Measurements from ENCODE around the gene RPLP2.

The RPLP2 gene

GRCh38 chr11:821512-822371 lies 12.0 kb downstream of the RPLP2 start:
- no peak for DNase-seq (ENCODE audit: low read depth, low spot score)
- peak overlapping the region; percentile 92 for H3K27ac ChIP-seq

GRCh38 chr11:823441-824291 lies 13.9 kb downstream of the RPLP2 start:
- DNase-seq (ENCODE audit: low read depth, low spot score) = no peak

DNA sequence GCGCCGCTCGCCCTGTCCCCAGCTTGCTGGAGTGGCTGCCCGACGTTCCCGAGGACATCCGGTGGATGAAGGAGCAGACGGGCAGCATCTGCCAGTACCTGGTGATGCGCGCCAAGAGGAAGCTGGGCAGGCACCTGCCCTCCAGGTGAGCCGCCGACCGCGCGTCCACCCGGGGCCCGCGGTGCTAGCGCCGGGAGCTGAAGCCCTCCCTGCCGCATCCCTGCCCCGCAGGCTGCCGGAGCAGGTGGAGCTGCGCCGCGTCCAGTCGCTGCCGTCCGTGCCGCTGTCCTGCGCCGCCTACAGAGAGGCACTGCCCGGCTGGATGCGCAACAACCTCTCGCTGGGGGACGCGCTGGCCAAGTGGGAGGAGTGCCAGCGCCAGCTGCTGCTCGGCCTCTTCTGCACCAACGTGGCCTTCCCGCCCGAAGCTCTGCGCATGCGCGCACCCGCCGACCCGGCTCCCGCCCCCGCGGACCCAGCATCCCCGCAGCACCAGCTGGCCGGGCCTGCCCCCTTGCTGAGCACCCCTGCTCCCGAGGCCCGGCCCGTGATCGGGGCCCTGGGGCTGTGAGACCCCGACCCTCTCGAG lies 14.6 kb downstream of the RPLP2 start:
- no peak for DNase-seq (ENCODE audit: low read depth, low spot score)
- no peak overlapping the region for H3K27ac ChIP-seq

More at GRCh38 chr11:823441-824291, 13.9 kb downstream of the RPLP2 start:
- H3K27ac ChIP-seq = no peak overlapping the region

DNA sequence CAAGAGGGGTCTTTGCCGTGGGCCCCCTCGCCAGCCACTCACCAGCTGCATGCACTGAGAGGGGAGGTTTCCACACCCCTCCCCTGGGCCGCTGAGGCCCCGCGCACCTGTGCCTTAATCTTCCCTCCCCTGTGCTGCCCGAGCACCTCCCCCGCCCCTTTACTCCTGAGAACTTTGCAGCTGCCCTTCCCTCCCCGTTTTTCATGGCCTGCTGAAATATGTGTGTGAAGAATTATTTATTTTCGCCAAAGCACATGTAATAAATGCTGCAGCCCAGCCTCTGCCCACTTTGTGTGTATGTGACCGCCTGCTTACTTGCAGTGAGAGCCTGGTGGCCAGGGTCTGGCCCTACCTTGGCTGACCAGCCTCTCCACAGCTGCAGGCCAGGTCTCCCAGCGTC lies 15.2 kb downstream of the RPLP2 start:
- DNase-seq (ENCODE audit: low read depth, low spot score) = no peak
- H3K27ac ChIP-seq = no peak overlapping the region

DNA sequence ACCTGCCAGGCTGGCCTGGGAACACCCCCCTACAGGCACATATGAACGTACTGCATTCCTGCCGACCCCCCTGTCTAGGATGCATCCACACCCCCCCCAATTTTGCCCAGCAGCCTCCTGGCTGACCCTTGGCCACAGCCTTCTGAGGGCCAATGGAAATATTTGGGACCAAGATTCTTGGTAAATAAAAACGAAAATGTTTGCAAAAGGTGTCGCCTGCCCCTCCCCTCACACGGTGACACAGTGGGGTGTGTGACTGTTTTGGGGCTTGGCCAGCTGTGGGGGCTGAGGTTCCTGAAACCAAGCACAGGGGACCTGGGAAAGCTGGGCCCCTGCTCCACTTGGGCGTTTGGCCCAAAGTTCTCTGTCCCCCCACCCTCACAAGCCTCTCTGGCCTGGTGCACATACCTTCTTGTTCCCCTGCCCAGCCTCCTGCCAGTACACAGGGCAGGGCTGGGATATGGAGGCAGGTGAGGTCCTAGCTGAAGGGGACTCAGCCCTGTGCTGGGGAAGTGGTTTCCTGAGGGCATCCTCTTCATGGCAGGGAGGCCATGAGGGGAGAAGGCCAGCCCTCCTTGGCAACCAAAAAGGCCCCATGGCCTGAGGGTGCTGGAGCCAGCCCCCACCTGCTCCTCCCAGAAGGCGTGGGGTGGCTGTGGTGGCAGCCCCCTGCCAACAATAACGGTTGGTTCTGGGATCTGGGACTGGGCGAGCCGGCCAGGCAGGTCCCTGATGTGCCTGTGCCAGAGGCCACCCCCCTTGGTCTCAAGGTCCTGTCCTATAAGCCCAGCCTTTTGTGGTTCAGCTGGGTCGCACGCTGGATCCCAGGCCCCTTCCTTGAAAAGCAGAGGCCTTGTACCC lies 15.8 kb downstream of the RPLP2 start:
- no peak for DNase-seq (ENCODE audit: low read depth, low spot score)

DNA sequence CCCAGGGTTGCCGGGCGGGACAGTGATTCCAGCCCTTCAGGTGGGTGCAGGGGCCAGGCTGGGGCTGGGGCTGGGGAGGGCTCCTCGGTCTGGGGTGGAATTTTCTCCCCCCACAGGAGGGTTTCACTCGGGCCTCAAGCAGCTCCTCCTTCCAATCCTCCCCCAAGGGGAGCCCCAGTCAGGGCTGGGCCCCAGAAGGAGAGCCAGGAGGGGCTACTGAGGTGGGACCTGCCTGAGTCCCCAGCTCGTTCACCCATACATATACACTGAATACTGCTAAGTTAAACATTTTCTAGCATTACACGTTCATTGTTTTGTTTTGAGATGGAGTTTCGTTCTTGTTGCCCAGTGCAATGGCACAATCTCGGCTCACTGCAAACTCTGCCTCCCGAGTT lies 16.5 kb downstream of the RPLP2 start:
- DNase-seq (ENCODE audit: low read depth, low spot score) = no peak
- H3K27ac ChIP-seq = no peak overlapping the region

More for the DNA sequence above, 15.8 kb downstream of the RPLP2 start:
- no peak overlapping the region for H3K27ac ChIP-seq

DNA sequence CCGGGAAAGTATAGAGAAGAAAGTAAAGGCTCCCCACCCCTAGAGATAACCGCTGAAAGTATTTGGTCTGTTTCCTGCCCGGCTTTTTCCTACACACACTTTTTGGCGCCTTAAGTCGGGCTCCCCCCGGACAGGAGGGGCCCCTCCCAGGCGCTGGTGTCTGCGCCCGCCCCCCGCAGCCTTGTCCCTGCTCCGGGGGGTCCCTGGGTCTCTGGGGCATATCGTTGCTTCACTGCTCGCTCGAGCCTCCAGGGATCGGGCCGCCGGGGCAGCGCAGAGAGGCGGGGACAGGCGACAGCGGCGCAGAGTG lies 17.0 kb downstream of the RPLP2 start:
- DNase-seq (ENCODE audit: low read depth, low spot score) = no peak
- H3K27ac ChIP-seq = no peak overlapping the region

GRCh38 chr11:827146-827896 lies 17.6 kb downstream of the RPLP2 start:
- no peak overlapping the region for H3K27ac ChIP-seq
- no peak for DNase-seq (ENCODE audit: low read depth, low spot score)

GRCh38 chr11:827897-828192 lies 18.1 kb downstream of the RPLP2 start, which contains the start of gene CRACR2B:
Gene CRACR2B, plus strand, starts transcription at chr11:827919. Its CDS starts 689 bp downstream, at chr11:828608.
- no peak within 1 kb of the TSS for H3K27ac ChIP-seq
- DNase-seq (ENCODE audit: low read depth, low spot score) = no peak

DNA sequence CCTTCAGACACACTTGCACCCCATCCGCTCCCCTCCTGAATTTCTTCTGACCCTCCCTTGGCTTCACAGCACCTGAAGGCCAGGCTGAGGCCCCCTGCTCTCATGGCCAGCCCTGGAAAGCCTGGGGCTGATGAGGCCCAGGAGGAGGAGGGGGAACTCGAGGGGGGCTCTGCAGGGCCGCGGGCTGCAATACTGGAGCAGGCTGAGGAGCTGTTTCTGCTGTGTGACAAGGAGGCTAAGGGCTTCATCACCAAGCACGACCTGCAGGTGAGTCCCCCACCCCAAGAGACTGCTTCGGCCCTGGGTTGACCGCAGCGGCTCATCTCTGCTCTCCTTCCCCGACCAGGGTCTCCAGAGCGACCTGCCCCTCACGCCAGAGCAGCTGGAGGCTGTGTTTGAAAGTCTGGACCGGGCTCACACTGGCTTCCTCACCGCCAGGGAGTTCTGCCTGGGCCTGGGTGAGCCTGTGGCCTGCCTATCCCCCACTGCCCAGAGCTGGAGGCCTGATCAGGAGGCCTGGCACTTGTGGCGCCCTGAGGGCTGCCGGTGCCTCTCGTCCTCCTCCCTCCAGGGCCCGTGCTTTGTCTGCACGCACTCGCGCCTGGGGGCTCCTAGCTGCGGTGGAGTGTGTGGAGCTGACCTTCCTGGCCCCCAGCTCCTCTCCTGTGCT lies 18.9 kb downstream of the RPLP2 start:
- H3K27ac ChIP-seq = no peak overlapping the region
- DNase-seq (ENCODE audit: low read depth, low spot score) = no peak

DNA sequence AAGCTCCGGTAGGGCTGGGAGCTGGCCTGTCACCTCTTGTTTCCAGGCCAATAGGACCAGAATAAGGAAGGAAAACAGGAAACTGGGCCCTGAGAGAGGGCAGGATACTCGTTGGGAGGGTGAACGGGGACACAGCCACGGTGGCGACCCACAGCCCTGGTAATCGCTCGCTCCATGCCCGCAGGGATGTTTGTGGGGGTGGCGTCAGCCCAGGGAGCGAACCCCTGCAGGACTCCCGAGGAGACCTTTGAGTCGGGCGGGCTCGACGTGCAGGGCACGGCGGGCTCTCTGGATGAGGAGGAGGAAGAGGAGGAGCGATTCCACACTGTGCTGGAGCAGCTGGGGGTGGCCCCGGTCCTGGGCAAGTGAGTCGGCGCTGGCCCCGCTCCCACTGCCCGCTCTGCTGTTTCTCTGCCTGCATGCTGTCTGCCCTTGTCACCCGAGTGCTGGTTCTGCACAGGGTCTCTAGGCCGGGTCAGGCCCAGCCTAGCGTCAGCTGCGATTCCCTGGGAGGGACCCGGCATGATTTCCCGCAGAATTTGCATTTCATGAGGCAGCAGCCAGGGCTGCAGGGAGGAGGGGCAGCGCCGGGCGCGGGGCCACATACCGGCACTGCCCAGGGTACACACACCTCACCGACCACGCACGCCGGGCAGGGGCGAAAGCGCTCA lies 19.5 kb downstream of the RPLP2 start:
- DNase-seq (ENCODE audit: low read depth, low spot score) = no peak
- H3K27ac ChIP-seq = no peak overlapping the region

DNA sequence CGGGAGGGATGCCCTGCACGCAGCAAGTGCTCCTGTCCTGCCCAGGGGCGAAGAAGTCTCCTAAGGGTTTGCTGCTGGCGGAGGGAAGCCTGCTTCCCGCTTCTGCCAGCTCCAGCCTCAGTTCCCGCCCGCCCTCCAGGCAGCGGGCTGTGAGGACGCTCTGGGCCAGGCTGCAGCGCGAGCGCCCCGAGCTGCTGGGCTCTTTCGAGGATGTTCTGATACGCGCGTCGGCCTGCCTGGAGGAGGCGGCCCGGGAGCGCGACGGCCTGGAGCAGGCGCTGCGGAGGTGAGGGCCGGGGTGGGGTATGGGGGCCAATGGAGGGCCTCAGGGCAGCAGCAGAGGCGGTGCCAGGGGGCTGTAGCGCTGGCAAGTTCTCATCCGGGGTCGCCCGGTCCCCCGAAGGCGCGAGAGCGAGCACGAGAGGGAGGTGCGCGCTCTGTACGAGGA lies 20.1 kb downstream of the RPLP2 start:
- no peak overlapping the region for H3K27ac ChIP-seq
- DNase-seq (ENCODE audit: low read depth, low spot score) = no peak

DNA sequence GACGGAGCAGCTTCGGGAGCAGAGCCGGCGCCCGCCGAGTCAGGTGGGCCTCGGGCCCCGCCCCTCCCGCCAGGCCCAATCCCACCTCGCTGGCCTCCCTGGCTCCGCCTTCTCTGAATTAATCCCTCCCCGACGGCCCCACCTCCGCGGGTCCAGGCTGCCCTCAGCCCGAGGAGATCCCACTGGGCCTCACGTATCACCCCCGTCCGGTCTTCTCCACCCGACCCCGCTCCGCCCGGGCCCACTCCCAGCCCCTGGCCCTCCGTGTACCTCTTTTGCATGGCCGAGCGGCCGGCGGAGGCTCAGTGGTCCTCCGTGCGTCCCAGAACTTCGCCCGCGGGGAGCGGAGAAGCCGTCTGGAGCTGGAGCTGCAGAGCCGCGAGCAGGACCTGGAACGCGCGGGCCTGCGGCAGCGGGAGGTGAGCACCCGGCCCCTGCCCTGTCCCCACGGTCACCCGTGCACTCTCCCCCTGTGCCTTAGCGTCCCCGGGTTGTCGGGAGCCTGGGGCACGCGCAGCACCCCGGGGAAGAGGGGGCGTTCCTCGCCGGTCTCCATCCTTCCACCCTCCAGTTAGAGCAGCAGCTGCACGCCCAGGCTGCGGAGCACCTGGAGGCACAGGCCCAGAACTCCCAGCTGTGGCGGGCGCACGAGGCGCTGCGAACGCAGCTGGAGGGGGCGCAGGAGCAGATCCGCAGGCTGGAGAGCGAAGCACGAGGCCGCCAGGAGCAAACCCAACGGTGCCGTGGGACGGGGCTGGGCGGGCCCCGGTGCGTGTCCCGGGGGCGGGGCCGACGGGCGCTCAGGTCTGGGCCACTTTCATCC lies 20.7 kb downstream of the RPLP2 start:
- no peak for DNase-seq (ENCODE audit: low read depth, low spot score)
- H3K27ac ChIP-seq = no peak overlapping the region

DNA sequence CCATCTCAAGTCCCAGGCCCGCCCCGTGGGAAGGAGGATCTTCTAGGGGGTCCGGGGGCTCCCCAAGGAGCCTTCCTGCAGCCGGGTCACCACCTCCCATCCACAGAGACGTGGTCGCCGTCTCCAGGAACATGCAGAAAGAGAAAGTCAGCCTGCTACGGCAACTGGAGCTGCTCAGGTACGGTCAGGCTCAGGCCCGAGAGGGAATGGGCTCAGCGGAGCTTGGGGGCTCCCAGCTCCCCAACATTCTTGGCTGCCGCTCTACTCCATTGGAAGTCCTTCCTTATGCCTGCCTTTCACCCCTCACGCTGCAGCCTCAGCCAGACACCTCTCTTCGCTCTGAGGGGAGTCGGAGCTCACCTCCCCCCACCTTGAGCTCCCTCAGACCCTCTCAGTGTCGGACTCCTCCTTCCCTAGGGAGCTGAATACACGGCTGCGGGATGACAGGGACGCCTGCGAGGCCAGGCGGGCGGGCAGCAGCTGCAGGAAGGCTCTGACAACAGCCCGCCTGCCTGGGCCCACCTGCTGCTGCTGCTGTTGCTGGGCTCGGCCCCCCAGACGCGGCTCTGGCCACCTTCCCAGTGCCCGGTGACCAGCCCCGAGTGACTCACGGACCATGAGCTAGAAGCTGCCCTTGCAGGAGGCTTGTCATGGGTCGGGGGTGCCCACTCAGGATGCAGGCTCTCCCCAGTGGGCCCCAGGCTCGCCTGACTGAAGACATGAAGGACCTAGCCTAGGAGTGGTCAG lies 21.5 kb downstream of the RPLP2 start:
- no peak for DNase-seq (ENCODE audit: low read depth, low spot score)

DNA sequence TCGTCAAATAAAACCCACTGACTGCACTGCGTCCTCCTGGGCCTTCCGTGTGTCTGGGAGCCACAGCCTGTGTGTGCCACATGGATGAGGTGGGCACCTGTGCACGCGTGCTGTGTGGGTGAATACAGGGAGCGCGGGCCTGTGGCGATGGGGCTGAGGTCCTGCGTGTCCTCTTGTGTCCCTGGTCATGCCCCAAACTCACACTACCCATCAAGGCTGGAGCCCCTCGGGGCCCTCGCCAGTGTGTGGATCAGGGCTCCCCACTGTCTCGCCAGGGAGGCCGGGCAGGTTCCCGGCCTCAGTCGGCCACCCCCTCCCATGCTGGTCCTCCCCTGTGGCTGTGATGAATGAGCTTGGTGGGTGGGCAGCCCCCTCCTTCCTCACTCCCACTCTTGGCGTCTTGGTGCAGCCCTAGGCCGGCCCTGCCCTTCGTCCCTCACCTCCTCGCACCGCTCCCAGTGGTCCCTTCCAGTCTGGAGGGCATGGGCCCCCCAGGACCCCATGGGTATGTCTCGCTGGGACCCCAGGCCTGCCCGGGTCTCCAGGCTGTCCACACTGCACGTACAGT lies 22.3 kb downstream of the RPLP2 start:
- no peak overlapping the region for H3K27ac ChIP-seq
- no peak for DNase-seq (ENCODE audit: low read depth, low spot score)

More for the DNA sequence above, 21.5 kb downstream of the RPLP2 start:
- H3K27ac ChIP-seq = no peak overlapping the region

DNA sequence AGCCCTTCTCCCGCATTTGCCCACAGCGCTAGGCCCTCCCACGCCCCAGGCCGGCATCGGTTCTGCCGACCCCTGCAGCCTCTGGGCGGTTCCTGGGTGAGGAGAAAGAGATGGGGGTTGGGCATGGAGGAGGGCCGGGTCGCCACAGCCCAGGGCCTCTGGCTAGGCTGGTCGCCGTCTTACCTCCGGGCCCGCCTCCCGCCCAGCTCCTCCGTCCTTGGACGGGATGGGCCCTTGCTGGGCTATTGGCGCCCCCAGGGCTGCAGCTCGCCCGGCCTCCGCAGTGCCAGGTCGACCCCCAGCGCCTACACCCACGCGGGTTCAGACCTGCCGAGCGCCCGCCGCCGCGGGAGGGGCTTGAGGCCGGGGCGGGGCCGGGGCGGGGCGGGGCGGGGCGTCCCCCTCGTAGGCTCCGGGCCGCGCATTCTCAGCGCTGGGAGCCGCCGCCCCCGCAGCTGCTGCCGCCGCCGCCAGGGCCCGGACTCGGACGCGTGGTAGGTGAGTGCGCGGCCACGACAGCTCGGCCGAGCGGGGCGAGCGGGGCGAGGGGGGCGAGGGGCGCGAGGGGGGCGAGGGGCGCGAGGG lies 22.9 kb downstream of the RPLP2 start, which contains the start of gene CD151:
Gene CD151, plus strand, starts transcription at position 424 of the 585 bp plus-strand sequence. CDS start 3,118 bp downstream, outside the sequence.
- H3K27ac ChIP-seq = peak within 1 kb of the TSS; percentile 96
- DNase-seq (ENCODE audit: low read depth, low spot score) = no peak
